ENCODE results near the gene LSAMP.

LSAMP gene

GRCh38 chr3:116288485-116288884 is 156.8 kb downstream of the LSAMP start:
- DNase-seq (ENCODE audit: low read depth): no peak

- no peak for DNase-seq (ENCODE audit: low read depth)
These were observed 159.4 kb downstream of the LSAMP start for GRCh38 chr3:116285781-116286421.

- no peak for DNase-seq (ENCODE audit: low read depth)
These were observed 163.8 kb downstream of the LSAMP start for GRCh38 chr3:116281313-116282143.

- DNase-seq (ENCODE audit: low read depth): no peak
These were observed 165.1 kb downstream of the LSAMP start for GRCh38 chr3:116280130-116280740.

GRCh38 chr3:116276675-116277074 is 168.6 kb downstream of the LSAMP start:
- no peak for DNase-seq (ENCODE audit: low read depth)

- no peak for DNase-seq (ENCODE audit: low read depth)
These were observed 175.2 kb downstream of the LSAMP start for GRCh38 chr3:116270056-116270455.

GRCh38 chr3:116267116-116267515 is 178.2 kb downstream of the LSAMP start:
- DNase-seq (ENCODE audit: low read depth): no peak

- DNase-seq (ENCODE audit: low read depth): no peak
These were observed 179.2 kb downstream of the LSAMP start for GRCh38 chr3:116265976-116266584.

GRCh38 chr3:116265320-116265695 is 180.0 kb downstream of the LSAMP start:
- no peak for DNase-seq (ENCODE audit: low read depth)

- no peak for DNase-seq (ENCODE audit: low read depth)
These were observed 180.6 kb downstream of the LSAMP start for GRCh38 chr3:116264546-116265319.

- DNase-seq (ENCODE audit: low read depth): peak; percentile 25
These were observed 181.3 kb downstream of the LSAMP start for GRCh38 chr3:116263842-116264545.

GRCh38 chr3:116260491-116260890 is 184.8 kb downstream of the LSAMP start:
- DNase-seq (ENCODE audit: low read depth): no peak

GRCh38 chr3:116259984-116260383 is 185.3 kb downstream of the LSAMP start:
- no peak for DNase-seq (ENCODE audit: low read depth)

- DNase-seq (ENCODE audit: low read depth): peak; percentile 33
These were observed 188.3 kb downstream of the LSAMP start for GRCh38 chr3:116256843-116257485.

GRCh38 chr3:116254541-116254940 is 190.7 kb downstream of the LSAMP start:
- DNase-seq (ENCODE audit: low read depth): peak; percentile 39

- DNase-seq (ENCODE audit: low read depth): no peak
These were observed 191.8 kb downstream of the LSAMP start for GRCh38 chr3:116253511-116253910.

- DNase-seq (ENCODE audit: low read depth): no peak
These were observed 197.7 kb downstream of the LSAMP start for GRCh38 chr3:116247605-116248004.

GRCh38 chr3:116246406-116246980 is 198.8 kb downstream of the LSAMP start:
- DNase-seq (ENCODE audit: low read depth): no peak

GRCh38 chr3:116242825-116243224 is 202.5 kb downstream of the LSAMP start:
- DNase-seq (ENCODE audit: low read depth): no peak

- DNase-seq (ENCODE audit: low read depth): no peak
These were observed 203.6 kb downstream of the LSAMP start for GRCh38 chr3:116241677-116242076.
